Measurements from ENCODE around the gene MED13L. TPM values are rescaled to one million over a fixed set of nuclear protein-coding genes. Genes with fewer than 3 reads are reported as not detected.

The MED13L gene
- total and polyA plus RNA-seq, 2 donors (not counting 1 experiment from before 2014, with no cell fraction given), result 20.3 to 207 TPM

- H3K4me1 Mint-ChIP-seq, result peaks cover 35% of the 10 kb centered on the region
- Histone ChIP-seq H3K36me3 (replicated peaks in 1 of 2; ENCODE audit: control extremely low read depth in 1 of 2, control insufficient read depth in 1 of 2, extremely low read depth in 1 of 2, insufficient read depth in 2 of 2, low read length in 1 of 2) (peaks cover 0 to 3% of the 10 kb centered on the region in 2 experiments), H3K79me2 (ENCODE audit: control insufficient read depth, insufficient read depth, low read length) (peaks cover 55% of the 10 kb centered on the region)
Observed at GRCh38 chr12:116026768-116027550, 250.5 kb downstream of the MED13L start.

GRCh38 chr12:116026346-116026745 lies 251.1 kb downstream of the MED13L start:
- Histone ChIP-seq H3K4me1 (ENCODE audit: control insufficient read depth in 2 of 2, insufficient read depth in 2 of 2, low read length in 2 of 2) (peaks cover 0 to 7% of the 10 kb centered on the region in 2 donors), H3K9ac (ENCODE audit: low read length) (no peak overlapping the region), H3K4me3 (ENCODE audit: control extremely low read depth in 1 of 5, extremely low read depth in 1 of 5, insufficient read depth in 1 of 5, low read depth in 2 of 5, low read length in 4 of 5) (no peak overlapping the region), H3K27ac (ENCODE audit: low read length in 2 of 2) (no peak overlapping the region), H3K79me2 (ENCODE audit: control insufficient read depth, insufficient read depth, low read length) (peaks cover 49% of the 10 kb centered on the region), H3K9me3 (ENCODE audit: control extremely low read depth in 1 of 3, control insufficient read depth in 2 of 3, insufficient read depth in 1 of 3, low read length in 2 of 3) (peaks cover 0 to 4% (median 0%) of the 10 kb centered on the region in 3 donors), H2AFZ (ENCODE audit: insufficient read depth, low read depth, low read length, poor library complexity, severe bottlenecking) (no peak overlapping the region), H3K4me2 (replicated peaks; ENCODE audit: low read depth, low read length, poor library complexity, severe bottlenecking) (no peak overlapping the region), H4K20me1 (ENCODE audit: control insufficient read depth, insufficient read depth, low read length, poor library complexity, severe bottlenecking) (peaks cover 52% of the 10 kb centered on the region), H3K27me3 (replicated peaks in 1 of 4; ENCODE audit: control extremely low read depth in 1 of 4, control insufficient read depth in 3 of 4, insufficient read depth in 4 of 4, low read length in 3 of 4) (no peaks in the 10 kb centered on the region), H3K36me3 (replicated peaks in 1 of 2; ENCODE audit: control extremely low read depth in 1 of 2, control insufficient read depth in 1 of 2, extremely low read depth in 1 of 2, insufficient read depth in 2 of 2, low read length in 1 of 2) (peaks cover 2 to 3% of the 10 kb centered on the region in 2 experiments)
- H3K4me1 Mint-ChIP-seq, result peaks cover 35% of the 10 kb centered on the region
- intact Hi-C loops (cut with micrococcal nuclease), result no loop called here
- TF ChIP-seq, protein P1, sequence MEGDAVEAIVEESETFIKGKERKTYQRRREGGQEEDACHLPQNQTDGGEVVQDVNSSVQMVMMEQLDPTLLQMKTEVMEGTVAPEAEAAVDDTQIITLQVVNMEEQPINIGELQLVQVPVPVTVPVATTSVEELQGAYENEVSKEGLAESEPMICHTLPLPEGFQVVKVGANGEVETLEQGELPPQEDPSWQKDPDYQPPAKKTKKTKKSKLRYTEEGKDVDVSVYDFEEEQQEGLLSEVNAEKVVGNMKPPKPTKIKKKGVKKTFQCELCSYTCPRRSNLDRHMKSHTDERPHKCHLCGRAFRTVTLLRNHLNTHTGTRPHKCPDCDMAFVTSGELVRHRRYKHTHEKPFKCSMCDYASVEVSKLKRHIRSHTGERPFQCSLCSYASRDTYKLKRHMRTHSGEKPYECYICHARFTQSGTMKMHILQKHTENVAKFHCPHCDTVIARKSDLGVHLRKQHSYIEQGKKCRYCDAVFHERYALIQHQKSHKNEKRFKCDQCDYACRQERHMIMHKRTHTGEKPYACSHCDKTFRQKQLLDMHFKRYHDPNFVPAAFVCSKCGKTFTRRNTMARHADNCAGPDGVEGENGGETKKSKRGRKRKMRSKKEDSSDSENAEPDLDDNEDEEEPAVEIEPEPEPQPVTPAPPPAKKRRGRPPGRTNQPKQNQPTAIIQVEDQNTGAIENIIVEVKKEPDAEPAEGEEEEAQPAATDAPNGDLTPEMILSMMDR (IDR thresholded peaks at IDR 0.05), result no peak
- no peak for TF ChIP-seq EZH2 (IDR thresholded peaks at IDR 0.05; ENCODE audit: borderline replicate concordance, insufficient read depth, low read depth, low read length, poor library complexity, severe bottlenecking)
- ChIA-PET POLR2A (no interaction called here), CTCF (no interaction called here)
- H3K9me3 Mint-ChIP-seq (ENCODE audit: insufficient read depth), result peaks cover 3% of the 10 kb centered on the region
- no peaks in the 10 kb centered on the region for H3K27me3 Mint-ChIP-seq
- no peak for DNase-seq
- H3K27ac Mint-ChIP-seq, result no peak overlapping the region
- no peak overlapping the region for H3K4me3 Mint-ChIP-seq
- no peak for ATAC-seq (ENCODE audit: low read depth)

More at GRCh38 chr12:116026768-116027550, 250.5 kb downstream of the MED13L start:
- DNase-seq, result no peak
- intact Hi-C loops (cut with micrococcal nuclease), result no loop called here
- H4K20me1 ChIP-seq (ENCODE audit: control insufficient read depth, insufficient read depth, low read length, poor library complexity, severe bottlenecking), result peaks cover 51% of the 10 kb centered on the region
- ChIA-PET POLR2A (interaction anchor here (0.6 kb wide), 1 partner anchor 29 kb away, joined by 3 read pairs; no protein-coding TSS in a partner anchor), CTCF (interaction anchor here (0.9 to 1.2 kb wide), 2 partner anchors 13 to 682 kb away, joined by 3 read pairs; no protein-coding TSS in a partner anchor)
- peaks cover 0 to 6% (median 0%) of the 10 kb centered on the region in 3 donors for H3K9me3 ChIP-seq (ENCODE audit: control extremely low read depth in 1 of 3, control insufficient read depth in 2 of 3, insufficient read depth in 1 of 3, low read length in 2 of 3)
- TF ChIP-seq EZH2 (IDR thresholded peaks at IDR 0.05; ENCODE audit: borderline replicate concordance, insufficient read depth, low read depth, low read length, poor library complexity, severe bottlenecking), result no peak
- TF ChIP-seq, protein P1 (IDR thresholded peaks at IDR 0.05), result no peak
- no peak for ATAC-seq (ENCODE audit: low read depth)
- H3K4me3 ChIP-seq (ENCODE audit: control extremely low read depth in 1 of 5, extremely low read depth in 1 of 5, insufficient read depth in 1 of 5, low read depth in 2 of 5, low read length in 4 of 5), result no peak overlapping the region
- H3K27ac ChIP-seq (ENCODE audit: low read length in 2 of 2), result no peak overlapping the region
- Mint-ChIP-seq H3K4me3 (no peak overlapping the region), H3K27me3 (no peaks in the 10 kb centered on the region), H3K27ac (no peak overlapping the region), H3K9me3 (ENCODE audit: insufficient read depth) (peaks cover 3% of the 10 kb centered on the region)
- H3K4me2 ChIP-seq (replicated peaks; ENCODE audit: low read depth, low read length, poor library complexity, severe bottlenecking), result no peak overlapping the region
- no peak overlapping the region for H3K9ac ChIP-seq (ENCODE audit: low read length)
- H3K27me3 ChIP-seq (replicated peaks in 1 of 4; ENCODE audit: control extremely low read depth in 1 of 4, control insufficient read depth in 3 of 4, insufficient read depth in 4 of 4, low read length in 3 of 4), result no peaks in the 10 kb centered on the region
- WGBS (ENCODE audit: insufficient coverage), result 80% methylated on average over 1 of the region's 7 CpGs
- H2AFZ ChIP-seq (ENCODE audit: insufficient read depth, low read depth, low read length, poor library complexity, severe bottlenecking), result no peak overlapping the region
- peaks cover 0 to 7% of the 10 kb centered on the region in 2 donors for H3K4me1 ChIP-seq (ENCODE audit: control insufficient read depth in 2 of 2, insufficient read depth in 2 of 2, low read length in 2 of 2)

Data from B cell (primary cell).